GM21529 (cell line): Measurements from ENCODE around the gene LYRM2.
A peak's percentile ranks its signal among the peaks of the same experiment; 100 is the strongest.
"Not testable (repeated sequence)": the region's sequence is repeated elsewhere in the genome, so short reads cannot be mapped to it uniquely, and the experiment has no call there.

Source experiments
- ATAC-seq: cut with Tn5 transposase; IDR thresholded peaks from one replicate; pipeline ENCODE4 v1.9.1; 2021; ENCODE audit not compliant: unreplicated experiment

LYRM2 gene

GRCh38 chr6:89649682-89650081, 11.1 kb upstream of the LYRM2 start:
- ATAC-seq, result no peak

- no peak for ATAC-seq
These were observed 6.3 kb upstream of the LYRM2 start for GRCh38 chr6:89644864-89645263.

GRCh38 chr6:89643406-89643805, 4.9 kb upstream of the LYRM2 start:
- no peak for ATAC-seq

GRCh38 chr6:89642956-89643355, 4.4 kb upstream of the LYRM2 start:
- ATAC-seq, result no peak

GRCh38 chr6:89641581-89641980, 3.0 kb upstream of the LYRM2 start:
- ATAC-seq, result not testable (repeated sequence)

GRCh38 chr6:89640804-89641203, 2.3 kb upstream of the LYRM2 start:
- ATAC-seq, result no peak

- peak; percentile 1 for ATAC-seq
These were observed 607 bp downstream of the LYRM2 start for GRCh38 chr6:89637960-89638319.

- ATAC-seq, result not testable (repeated sequence)
These were observed 2.1 kb downstream of the LYRM2 start for GRCh38 chr6:89636412-89636811.

GRCh38 chr6:89630488-89630887, 8.1 kb downstream of the LYRM2 start:
- ATAC-seq, result no peak

- ATAC-seq, result no peak
These were observed 14.8 kb downstream of the LYRM2 start for GRCh38 chr6:89623749-89624148.

GRCh38 chr6:89619567-89619966, 19.0 kb downstream of the LYRM2 start:
- no peak for ATAC-seq

GRCh38 chr6:89618026-89618425, 20.5 kb downstream of the LYRM2 start:
- ATAC-seq, result no peak

GRCh38 chr6:89616531-89616930, 22.0 kb downstream of the LYRM2 start:
- ATAC-seq, result no peak

- ATAC-seq, result no peak
These were observed 22.7 kb downstream of the LYRM2 start for GRCh38 chr6:89615882-89616281.

- no peak for ATAC-seq
These were observed 24.8 kb downstream of the LYRM2 start for GRCh38 chr6:89613790-89614189.

GRCh38 chr6:89612121-89612520, 26.4 kb downstream of the LYRM2 start:
- ATAC-seq, result no peak

- ATAC-seq, result no peak
These were observed 26.9 kb downstream of the LYRM2 start for GRCh38 chr6:89611666-89612065.

GRCh38 chr6:89610149-89610642, 28.4 kb downstream of the LYRM2 start:
- peak; percentile 75 for ATAC-seq

- ATAC-seq, result no peak
These were observed 32.7 kb downstream of the LYRM2 start for GRCh38 chr6:89605861-89606260.

GRCh38 chr6:89604653-89605052, 33.9 kb downstream of the LYRM2 start:
- ATAC-seq, result no peak

- ATAC-seq, result no peak
These were observed 36.4 kb downstream of the LYRM2 start for GRCh38 chr6:89602166-89602565.

GRCh38 chr6:89599727-89600126, 38.8 kb downstream of the LYRM2 start:
- no peak for ATAC-seq

- ATAC-seq, result no peak
These were observed 40.6 kb downstream of the LYRM2 start for GRCh38 chr6:89597988-89598387.

GRCh38 chr6:89597372-89597771, 41.2 kb downstream of the LYRM2 start:
- peak; percentile 54 for ATAC-seq
